ENCODE measurements around the gene MRPS6. TPM values are rescaled to one million over a fixed set of nuclear protein-coding genes. Genes with fewer than 3 reads are reported as not detected.

MRPS6 gene
- total and polyA plus RNA-seq, 4 donors = 12.1 to 83.0 (median 17.0) TPM

GRCh38 chr21:34094949-34095348, 21.6 kb downstream of the MRPS6 start:
- H3K27ac ChIP-seq (ENCODE audit: low read depth in 1 of 2, low read length in 2 of 2) = no peak overlapping the region
- 55% methylated on average over 7 of the region's 7 CpGs for WGBS
- no peak for DNase-seq (ENCODE audit: low spot score)
- H3K36me3 ChIP-seq (ENCODE audit: control insufficient read depth in 4 of 4, insufficient read depth in 3 of 4, low read depth in 1 of 4, low read length in 3 of 4) = peaks cover 0 to 4% (median 0%) of the 10 kb centered on the region in 4 donors
- TF ChIP-seq, protein P1, sequence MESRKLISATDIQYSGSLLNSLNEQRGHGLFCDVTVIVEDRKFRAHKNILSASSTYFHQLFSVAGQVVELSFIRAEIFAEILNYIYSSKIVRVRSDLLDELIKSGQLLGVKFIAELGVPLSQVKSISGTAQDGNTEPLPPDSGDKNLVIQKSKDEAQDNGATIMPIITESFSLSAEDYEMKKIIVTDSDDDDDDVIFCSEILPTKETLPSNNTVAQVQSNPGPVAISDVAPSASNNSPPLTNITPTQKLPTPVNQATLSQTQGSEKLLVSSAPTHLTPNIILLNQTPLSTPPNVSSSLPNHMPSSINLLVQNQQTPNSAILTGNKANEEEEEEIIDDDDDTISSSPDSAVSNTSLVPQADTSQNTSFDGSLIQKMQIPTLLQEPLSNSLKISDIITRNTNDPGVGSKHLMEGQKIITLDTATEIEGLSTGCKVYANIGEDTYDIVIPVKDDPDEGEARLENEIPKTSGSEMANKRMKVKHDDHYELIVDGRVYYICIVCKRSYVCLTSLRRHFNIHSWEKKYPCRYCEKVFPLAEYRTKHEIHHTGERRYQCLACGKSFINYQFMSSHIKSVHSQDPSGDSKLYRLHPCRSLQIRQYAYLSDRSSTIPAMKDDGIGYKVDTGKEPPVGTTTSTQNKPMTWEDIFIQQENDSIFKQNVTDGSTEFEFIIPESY (IDR thresholded peaks at IDR 0.05) = peak; percentile 63
- TF ChIP-seq MAX (IDR thresholded peaks at IDR 0.05) (peak; percentile 43), CTCF (IDR thresholded peaks at IDR 0.05; ENCODE audit: low read depth, low read length, missing input control) (no peak), RXRA (IDR thresholded peaks at IDR 0.05) (peak; percentile 79 to 85), EGR1 (IDR thresholded peaks at IDR 0.05; ENCODE audit: low read depth in 2 of 2) (no peak), FOXA2 (IDR thresholded peaks at IDR 0.05) (no peak), HNF4G (IDR thresholded peaks at IDR 0.05) (peak; percentile 76), YY1 (IDR thresholded peaks at IDR 0.05) (peak; percentile 74), RAD21 (IDR thresholded peaks at IDR 0.05) (peak; percentile 46 to 50), SP1 (IDR thresholded peaks at IDR 0.05) (peak; percentile 62), NR2F2 (IDR thresholded peaks at IDR 0.05) (no peak), GABPA (IDR thresholded peaks at IDR 0.05 in 1 of 2, conservative IDR thresholded peaks at IDR 0.05 in 1 of 2) (no peak), TAF1 (conservative IDR thresholded peaks at IDR 0.05) (no peak), FOXA1 (IDR thresholded peaks at IDR 0.05) (peak; percentile 37), JUND (IDR thresholded peaks at IDR 0.05) (peak in 1 of 2 donors; percentile 63), HNF4A (conservative IDR thresholded peaks at IDR 0.05) (peak; percentile 98 to 99)
- TF ChIP-seq, protein P2, sequence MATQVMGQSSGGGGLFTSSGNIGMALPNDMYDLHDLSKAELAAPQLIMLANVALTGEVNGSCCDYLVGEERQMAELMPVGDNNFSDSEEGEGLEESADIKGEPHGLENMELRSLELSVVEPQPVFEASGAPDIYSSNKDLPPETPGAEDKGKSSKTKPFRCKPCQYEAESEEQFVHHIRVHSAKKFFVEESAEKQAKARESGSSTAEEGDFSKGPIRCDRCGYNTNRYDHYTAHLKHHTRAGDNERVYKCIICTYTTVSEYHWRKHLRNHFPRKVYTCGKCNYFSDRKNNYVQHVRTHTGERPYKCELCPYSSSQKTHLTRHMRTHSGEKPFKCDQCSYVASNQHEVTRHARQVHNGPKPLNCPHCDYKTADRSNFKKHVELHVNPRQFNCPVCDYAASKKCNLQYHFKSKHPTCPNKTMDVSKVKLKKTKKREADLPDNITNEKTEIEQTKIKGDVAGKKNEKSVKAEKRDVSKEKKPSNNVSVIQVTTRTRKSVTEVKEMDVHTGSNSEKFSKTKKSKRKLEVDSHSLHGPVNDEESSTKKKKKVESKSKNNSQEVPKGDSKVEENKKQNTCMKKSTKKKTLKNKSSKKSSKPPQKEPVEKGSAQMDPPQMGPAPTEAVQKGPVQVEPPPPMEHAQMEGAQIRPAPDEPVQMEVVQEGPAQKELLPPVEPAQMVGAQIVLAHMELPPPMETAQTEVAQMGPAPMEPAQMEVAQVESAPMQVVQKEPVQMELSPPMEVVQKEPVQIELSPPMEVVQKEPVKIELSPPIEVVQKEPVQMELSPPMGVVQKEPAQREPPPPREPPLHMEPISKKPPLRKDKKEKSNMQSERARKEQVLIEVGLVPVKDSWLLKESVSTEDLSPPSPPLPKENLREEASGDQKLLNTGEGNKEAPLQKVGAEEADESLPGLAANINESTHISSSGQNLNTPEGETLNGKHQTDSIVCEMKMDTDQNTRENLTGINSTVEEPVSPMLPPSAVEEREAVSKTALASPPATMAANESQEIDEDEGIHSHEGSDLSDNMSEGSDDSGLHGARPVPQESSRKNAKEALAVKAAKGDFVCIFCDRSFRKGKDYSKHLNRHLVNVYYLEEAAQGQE (IDR thresholded peaks at IDR 0.05) = peak; percentile 72
- TF ChIP-seq, protein P3, sequence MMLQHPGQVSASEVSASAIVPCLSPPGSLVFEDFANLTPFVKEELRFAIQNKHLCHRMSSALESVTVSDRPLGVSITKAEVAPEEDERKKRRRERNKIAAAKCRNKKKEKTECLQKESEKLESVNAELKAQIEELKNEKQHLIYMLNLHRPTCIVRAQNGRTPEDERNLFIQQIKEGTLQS (IDR thresholded peaks at IDR 0.05) = no peak
- no peaks in the 10 kb centered on the region for H3K9me3 ChIP-seq (ENCODE audit: control insufficient read depth in 4 of 4, low read length in 3 of 4)
- H3K4me3 ChIP-seq (ENCODE audit: low read depth in 1 of 3, low read length in 3 of 3) = no peak overlapping the region
- H3K9ac ChIP-seq (ENCODE audit: low read depth in 1 of 2, low read length in 2 of 2) = no peak overlapping the region
- no peaks in the 10 kb centered on the region for H3K27me3 ChIP-seq (ENCODE audit: control insufficient read depth in 4 of 4, insufficient read depth in 4 of 4, low read length in 3 of 4)
- H3K4me1 ChIP-seq (ENCODE audit: control insufficient read depth in 4 of 4, insufficient read depth in 4 of 4, low read length in 3 of 4) = peaks cover 2 to 14% (median 10%) of the 10 kb centered on the region in 4 donors

Measured in liver (tissue), 9 donors.